Stimulated activated CD8-positive, alpha-beta memory T cell treated with anti-CD3 and anti-CD28 coated beads, Interleukin-7, amount 100 ng/mL, for 1 hour (primary cell): ENCODE measurements around the gene IQGAP3.
"Not testable (repeated sequence)": the region's sequence is repeated elsewhere in the genome, so short reads cannot be mapped to it uniquely, and the experiment has no call there.

Experiments used
- DNase-seq, 2 donors: peaks; one replicate each; pipeline ENCODE4 v3.0.0-alpha.2; 2020; ENCODE audit warnings: low read depth in 2 of 2

The IQGAP3 gene

DNA sequence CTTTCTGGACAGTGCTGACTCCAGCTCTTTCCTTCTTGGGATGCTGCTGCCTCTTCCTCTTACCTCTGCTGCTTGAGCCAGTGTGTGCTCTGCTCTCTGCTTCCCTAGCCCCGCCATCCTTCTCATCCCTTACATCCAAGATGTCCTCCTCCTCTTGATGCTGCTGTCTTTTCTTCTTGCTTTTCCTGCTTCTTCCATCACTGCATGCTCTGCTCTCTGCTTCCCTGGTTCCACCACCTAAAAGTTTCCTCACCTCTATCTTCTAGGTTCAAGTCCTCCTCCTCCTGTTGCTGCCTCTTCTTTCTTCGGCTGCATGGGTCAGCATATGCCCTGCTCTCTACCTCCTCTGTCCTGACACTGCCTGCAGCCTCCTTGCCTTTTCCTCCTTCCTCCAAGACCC lies 22.7 kb upstream of the IQGAP3 start:
- DNase-seq, result no peak

DNA sequence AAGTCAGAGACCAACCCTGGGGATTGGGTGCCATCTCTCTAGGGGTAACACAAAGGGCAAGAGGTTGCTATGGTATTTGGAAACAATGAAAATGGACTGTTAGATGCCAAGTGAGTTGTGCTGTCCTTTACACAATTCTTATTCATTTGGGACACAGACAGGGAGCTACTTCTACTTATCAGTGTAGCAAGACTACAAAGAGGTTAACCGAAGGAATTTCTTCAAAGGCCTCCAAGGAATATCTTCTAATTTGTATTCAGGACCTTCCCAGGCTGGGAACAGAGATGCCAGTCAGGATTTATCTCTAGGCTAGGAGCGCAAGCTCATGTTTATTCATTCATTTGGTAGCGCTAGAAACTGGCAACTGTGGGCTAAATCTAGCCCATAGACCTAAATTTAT lies 21.8 kb upstream of the IQGAP3 start:
- DNase-seq, result no peak

DNA sequence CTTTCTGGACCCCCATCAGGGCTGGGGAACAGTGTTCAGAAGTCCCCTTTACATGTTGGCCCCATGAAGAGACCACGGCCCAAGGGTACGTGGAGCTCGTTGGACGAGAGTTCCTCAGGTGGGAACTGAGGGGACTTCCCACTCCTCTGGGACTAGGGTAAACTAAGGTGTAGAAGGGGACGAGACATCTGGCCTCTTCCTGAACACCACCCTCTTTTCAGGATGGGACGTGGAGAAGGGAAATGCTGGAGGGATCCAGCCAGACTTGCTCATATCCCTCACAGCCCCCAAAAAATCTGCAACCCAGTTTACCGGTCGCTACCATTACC lies 21.3 kb upstream of the IQGAP3 start:
- no peak for DNase-seq

DNA sequence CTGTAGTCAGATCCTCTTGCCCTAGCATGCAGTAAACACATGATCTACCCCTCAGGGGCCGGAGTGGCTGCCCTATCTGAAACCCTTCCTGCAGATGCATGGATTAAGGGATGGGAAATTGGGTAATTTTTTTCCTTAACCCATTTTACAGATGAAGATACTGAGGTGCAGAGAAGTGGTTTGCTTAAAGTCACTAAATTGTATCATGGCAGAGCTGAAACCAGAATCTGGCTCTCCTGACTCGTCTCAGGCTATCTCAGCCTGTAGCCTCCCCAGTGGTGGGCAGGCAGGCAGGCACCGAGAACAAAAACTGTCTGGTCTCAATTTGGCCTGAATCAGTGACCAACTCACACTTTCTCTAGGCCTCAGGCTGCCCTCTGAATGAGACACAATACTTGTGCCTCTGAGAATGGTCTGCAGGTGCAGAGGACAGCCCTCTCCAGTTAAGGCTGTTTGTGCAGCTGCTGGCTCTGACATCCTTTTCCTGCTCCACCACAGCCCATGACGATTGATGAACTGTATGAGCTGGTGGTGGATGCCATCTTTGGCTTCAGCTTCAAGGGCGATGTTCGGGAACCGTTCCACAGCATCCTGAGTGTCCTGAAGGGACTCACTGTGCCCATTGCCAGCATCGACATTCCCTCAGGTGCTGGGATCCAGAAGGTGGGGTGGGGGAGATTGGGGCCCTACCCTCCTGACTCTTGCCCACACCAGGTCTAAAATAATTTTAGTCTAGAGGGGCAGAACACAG lies 20.7 kb upstream of the IQGAP3 start:
- no peak for DNase-seq

DNA sequence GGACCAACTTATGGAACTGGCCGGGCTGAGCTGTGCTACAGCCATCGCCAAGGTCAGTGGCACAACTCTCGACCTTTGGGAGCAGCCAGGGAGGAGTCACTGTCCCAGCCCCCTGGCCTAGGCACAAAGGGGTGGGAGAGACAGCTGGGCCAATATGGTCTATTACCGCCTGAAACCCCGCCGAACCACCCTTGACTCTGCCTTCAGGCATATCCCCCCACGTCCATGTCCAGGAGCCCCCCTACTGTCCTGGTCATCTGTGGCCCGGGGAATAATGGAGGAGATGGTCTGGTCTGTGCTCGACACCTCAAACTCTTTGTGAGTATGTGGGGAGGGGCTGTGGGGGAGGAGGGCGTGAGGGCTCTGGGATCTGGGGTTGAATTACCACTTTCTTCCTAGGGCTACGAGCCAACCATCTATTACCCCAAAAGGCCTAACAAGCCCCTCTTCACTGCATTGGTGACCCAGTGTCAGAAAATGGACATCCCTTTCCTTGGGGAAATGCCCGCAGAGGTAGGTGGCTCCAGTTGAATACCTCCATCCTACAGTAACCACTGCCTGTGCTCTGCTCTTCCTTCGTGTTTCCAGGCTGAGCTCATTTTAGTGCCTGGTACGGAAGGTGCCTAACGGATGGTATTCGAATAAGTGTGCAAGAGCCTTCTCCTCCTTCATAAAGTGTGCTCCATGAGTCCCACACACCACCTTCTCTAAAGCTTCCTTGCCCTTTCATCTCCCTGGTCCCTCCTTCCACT lies 20.0 kb upstream of the IQGAP3 start:
- no peak for DNase-seq

DNA sequence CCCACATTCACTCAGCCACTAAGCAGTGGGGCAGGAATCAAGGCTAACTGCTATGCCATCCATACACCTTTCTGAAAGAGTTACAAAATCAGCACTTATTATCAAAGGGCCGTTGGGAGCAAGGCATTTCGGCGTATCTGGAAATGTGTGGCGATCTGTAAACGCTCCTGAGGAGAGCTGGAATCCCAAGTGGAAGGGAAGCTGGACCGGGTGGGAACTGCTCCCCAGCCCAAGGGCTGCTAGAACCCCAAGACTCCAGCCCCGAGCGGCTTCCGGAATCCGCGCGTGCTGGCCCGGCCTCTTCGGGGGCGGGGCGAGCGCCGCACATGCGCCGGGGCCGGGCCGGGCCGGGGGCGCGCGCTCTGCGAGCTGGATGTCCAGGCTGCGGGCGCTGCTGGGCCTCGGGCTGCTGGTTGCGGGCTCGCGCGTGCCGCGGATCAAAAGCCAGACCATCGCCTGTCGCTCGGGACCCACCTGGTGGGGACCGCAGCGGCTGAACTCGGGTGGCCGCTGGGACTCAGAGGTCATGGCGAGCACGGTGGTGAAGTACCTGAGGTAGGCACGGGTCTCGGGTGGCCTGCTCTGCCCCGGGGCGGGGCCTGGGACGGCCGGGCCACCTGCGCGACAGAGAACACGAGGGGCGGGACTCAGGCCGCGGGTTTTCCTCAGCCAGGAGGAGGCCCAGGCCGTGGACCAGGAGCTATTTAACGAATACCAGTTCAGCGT lies 19.2 kb upstream of the IQGAP3 start, which contains the start of gene NAXE:
NAXE (plus strand) TSS at position 345 of the 726 bp plus-strand sequence; CDS start at position 374, 29 bp downstream.
- DNase-seq, result peak; percentile 37 to 43

DNA sequence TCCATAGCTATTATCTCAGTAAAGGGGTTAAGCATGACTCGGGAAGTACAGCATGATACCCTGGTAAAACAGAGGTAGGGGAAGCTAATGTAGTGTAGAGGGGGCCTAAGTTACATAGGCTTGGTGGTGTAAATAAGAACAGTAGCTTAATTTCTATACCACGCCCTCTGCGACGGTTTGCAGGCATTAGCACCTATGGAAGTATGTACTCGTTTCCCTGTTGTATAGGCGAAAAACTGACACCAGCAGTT lies 18.7 kb upstream of the IQGAP3 start:
- no peak for DNase-seq

DNA sequence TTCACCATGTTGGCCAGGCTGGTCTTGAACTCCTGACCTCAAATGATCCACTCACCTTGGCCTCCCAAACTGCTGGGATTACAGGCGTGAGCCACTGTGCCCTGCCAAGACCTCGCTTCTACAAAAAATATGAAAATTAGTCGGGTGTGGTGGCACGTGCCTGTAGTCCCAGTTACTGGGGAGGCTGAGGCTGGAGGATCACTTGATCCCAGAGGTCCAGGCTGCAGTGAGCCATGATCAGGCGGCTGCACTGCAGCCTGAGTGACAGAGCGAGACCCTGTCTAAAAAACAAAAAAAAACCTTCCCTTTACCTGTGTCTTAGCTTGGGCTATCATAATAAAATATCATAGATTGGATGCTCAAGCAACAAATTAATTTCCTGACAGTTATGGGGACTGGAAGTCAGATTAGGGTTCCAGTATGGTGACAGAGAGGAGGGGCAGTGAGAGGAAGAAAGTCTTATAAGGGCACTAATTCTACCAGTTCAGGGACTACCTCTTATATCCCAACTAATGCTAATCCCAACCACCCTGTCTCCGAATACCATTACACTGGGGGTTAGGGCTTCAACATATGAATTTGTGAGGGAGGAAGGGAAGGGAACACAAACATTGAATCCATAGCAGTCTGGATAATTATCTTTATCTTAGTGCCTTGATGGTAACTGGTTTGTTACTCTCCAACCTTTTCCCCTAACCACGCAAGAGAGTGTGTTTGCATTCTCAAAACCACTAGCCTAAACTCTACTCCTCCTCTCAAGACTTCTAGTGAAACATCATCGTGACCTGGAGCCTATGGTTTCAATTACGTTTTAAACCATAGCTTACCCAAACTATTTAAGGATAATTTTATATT lies 18.2 kb upstream of the IQGAP3 start:
- no peak for DNase-seq

DNA sequence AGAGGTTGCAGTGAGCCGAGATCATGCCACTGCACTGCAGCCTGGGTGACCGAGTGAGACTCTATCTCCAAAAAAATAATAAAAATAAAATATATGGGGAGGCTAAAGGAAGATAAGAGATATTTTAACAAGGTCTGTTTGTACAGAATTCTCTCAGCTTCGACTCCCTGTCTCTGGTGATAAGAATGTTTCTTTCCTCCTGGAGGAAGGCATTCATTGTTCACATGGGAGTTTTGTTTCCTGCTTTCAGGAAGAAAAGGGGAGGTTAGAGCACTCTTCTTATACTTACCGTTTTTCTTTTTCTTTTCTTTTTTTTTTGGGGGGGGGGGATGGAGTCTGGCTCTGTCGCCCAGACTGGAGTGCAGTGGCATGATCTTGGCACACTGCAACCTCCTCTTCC lies 17.2 kb upstream of the IQGAP3 start:
- no peak for DNase-seq

DNA sequence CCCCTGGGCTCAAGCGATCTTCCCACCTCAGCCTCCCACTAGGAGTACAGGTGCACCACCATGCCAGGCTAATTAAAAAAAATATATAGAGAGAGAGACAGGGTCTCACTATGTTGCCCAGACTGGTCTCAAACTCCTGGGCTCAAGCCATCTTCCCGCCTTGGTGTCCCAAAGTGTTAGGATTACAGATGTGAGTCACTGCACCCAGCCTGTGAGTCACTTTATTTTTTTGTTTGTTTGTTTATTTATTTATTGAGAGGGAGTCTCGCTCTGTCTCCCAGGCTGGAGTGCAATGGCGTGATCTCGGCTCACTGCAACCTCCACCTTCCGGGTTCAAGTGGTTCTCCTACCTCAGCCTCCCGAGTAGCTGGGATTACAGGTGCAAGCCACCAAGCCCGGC lies 15.6 kb upstream of the IQGAP3 start:
- DNase-seq, result not testable (repeated sequence)

DNA sequence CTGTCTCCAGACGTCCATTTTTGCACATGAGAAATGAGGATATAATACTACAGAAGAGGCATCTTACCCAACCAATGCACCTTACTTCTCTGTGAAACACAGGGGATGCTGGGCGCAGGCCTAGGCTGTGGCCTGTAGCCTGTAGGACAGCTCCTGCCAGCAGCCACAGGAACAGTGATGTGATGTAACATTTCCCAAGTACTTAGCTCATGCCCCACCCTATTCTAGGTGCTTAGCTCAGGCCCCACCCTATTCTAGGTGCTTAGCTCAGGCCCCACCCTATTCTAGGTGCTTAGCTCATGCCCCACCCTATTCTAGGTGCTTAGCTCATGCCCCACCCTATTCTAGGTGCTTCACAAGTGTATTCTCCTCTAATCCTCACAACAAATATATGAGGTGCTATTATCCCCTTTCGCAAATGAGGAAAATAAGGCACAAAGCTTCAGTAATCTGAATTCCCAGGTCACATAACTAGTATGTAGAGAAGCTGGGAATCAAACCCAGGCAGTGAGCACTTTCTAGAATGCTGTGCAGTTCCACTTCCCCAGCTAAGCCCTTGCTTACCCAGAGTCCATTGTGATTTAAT lies 14.6 kb upstream of the IQGAP3 start:
- no peak for DNase-seq

DNA sequence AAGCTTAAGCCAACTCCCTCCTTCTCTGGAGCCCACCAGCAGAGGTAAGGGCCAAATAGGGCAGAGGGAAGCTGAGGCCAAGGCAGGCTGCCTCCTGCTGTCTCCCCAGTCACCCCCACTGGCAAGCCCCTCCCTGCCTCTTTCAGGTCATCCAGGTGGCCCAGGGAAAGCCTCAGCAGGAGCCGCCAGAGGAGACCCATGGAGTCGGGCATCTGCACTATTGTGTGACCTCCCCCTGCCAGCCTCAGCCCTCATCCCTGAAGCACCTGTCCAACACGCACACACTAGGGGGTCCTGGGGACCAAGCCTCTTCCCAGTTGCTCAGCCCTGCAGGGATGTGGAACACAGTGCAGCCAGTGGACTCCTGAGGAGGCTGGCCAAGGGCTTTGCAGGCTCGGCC lies 14.0 kb upstream of the IQGAP3 start:
- DNase-seq, result no peak

DNA sequence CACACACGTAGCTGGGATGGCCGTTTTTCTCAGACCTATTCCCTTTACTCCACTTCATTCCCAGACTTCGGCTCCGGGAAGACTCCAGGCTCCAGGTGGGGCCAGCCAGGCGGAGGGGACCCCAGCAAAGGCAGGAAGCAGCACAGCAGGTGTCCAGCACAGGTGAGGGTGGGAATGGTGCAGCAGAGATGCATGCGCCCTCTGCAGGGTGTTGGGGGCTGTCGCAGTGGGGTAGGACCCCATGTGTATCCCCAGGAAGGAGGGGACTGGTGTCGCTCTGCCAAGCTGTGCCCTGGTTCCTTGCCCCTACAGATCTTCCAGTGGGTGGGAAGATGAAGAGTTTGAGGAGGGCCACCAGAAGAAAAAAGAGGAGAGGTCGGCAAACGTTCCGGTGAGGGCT lies 12.4 kb upstream of the IQGAP3 start:
- DNase-seq, result no peak

DNA sequence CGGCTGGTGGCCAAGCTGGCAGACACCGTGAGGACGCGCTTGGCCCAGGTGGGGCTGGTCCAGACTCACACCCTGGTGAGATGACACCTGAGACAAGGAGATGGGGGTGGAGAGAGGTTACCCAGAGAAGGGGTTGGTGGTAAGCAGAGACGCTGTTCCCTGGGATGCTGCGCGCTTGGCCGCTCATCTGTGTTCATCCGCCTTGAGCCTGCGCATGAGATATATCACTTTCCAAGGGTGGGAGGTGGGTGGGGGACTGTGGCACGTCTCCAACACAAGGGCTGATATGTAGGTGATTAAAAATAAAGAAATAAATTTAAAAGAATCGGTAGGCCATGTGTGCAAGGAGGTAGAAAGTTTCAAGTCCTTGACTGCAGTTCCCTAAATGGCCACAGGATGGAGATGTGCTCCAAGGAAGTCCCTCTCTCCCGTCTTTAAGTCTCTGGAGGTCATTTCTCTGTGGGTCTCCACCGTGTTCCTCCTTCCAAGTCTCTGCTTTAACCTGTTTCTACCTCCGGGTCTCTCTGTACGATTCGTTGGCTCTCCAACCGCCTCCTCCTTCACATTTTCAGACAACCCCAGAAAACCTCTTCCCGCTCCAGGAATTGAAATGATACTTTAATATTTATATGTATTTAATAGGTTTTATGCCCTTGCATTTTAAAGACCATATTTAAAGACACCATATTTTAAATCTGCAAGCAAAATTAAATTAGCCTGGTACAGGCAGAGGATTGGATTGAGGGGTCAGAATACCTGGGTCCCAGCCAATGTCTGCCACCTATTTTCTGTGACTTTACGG lies 11.7 kb upstream of the IQGAP3 start:
- peak; percentile 28 to 59 for DNase-seq

DNA sequence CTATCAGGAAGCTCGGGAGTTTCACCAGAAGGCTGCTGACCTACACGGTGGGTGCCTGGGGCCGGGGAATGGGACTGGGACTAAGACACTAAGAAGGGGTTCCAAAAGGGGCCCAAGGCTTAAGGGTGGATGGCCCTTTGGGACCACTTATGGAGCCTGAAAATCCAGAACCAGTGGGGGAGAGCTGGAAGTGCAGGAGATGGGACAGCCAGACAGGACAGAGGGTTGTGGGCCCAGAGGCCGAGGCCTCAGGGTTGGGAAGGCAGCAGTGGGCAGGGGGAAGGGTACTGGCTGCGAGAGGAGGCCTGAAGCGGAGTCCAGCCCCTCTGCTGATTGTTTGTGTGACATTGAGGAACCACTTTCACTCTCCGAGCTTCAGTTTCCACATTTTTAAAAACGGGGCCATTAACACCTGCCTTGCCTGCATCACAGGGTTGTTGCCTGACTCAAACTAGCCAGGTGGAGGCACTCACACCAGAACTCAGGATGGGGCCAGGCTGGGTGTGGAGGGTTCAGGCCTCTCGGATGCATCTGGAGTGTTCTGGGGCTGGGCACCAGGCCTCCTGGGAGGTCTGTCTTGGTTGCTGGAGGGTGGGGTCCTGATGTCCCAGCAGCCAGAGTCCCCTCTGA lies 10.1 kb upstream of the IQGAP3 start:
- DNase-seq, result no peak

DNA sequence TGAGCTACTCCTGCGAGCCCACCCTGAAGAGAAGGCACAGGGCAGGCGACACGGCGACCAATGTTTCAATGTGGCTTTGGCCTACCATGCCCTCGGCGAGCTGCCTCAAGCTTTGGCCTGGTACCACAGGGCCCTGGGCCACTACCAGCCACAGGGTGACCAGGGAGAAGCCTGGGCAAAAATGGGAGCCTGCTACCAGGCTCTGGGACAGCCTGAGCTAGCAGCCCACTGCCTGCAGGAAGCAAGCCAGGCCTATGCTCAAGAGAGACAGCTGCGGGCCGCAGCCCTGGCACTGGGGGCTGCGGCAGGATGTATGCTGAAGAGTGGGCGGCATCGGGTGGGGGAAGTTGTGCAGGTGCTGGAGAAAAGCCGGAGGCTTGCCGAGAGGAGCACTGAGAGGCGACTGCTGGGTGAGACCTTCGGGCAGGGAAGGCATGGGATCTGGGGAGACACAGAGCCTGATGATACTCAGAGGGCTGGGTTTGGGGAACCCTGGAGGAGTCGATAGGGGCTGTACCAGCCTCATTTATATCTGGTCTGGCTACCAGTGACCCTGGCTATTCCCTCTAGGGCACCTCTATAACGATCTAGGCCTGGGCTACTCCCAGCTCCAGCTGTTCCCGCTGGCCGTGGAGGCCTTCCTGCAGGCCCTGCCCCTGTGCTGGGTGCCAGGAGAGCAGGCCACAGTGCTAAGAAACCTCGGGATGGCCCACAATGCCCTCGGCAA lies 9.5 kb upstream of the IQGAP3 start:
- DNase-seq, result no peak

DNA sequence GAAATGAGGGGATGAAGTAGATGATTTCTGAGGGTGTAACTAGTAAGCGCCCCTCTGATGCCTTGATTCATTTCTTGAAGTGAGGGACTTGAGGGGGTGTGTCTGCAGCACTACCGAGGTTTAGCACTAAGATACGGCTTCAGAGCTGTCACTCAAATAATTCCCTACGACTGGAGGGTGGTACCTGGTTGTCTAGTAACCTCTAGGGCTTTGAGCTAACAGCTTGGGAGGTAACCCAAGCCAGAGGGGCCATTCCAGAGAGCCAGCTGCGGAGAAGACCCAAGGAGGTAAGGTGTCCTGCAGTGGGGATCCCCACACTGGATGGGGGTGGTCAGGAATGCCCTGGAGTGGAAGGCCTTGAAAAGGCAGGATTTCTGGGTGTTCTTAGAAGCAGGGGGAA lies 7.1 kb upstream of the IQGAP3 start, which contains the start of gene TTC24:
TTC24 (plus strand) TSS at position 252 of the 400 bp plus-strand sequence. CDS start 1,642 bp downstream, outside the sequence.
- no peak for DNase-seq

DNA sequence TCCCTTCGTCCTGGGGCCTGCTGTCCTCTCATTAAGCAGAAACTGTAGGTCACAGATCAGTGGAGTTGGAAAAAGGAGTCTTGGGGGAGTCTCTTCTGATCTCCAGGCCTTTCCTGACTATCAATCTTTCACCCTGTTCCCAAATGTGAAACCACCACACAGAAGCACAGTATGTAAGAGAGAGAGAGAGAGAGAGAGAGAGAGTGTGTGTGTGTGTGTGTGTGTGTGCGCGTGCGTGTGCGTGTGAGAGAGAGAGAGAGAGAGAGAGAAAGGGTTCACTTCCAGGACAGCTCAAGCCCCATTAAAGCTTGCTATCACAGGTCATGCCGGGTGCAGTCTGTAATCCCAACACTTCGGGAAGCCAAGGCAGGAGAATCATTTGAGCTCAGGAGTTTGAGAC lies 5.7 kb upstream of the IQGAP3 start:
- DNase-seq, result no peak

DNA sequence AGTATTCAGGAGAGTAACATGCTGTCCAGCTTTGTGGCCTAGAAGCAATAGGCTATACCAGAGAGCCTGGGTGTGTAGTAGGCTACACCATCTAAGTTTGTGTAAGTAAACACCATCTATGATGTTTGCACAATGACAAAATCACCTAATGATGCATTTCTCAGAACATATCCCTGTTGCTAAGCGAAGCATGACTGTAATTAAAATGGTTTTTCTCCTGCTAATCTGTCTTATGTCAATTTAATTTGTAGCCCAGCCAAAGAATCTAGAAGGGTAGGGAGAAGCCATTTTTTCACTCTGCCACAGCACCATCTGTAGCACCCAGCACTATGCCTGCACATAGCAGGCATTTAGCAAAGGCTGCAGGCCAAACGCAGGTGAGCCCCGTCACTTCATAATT lies 5.2 kb upstream of the IQGAP3 start:
- no peak for DNase-seq
